GOT3 (cell line): ENCODE measurements around the gene RARA.

Experiments used
- DNase-seq: peaks from one replicate; lab custom pipeline; 2025; ENCODE audit warnings: mixed read lengths; lab: John Stamatoyannopoulos, UW

RARA gene

DNA sequence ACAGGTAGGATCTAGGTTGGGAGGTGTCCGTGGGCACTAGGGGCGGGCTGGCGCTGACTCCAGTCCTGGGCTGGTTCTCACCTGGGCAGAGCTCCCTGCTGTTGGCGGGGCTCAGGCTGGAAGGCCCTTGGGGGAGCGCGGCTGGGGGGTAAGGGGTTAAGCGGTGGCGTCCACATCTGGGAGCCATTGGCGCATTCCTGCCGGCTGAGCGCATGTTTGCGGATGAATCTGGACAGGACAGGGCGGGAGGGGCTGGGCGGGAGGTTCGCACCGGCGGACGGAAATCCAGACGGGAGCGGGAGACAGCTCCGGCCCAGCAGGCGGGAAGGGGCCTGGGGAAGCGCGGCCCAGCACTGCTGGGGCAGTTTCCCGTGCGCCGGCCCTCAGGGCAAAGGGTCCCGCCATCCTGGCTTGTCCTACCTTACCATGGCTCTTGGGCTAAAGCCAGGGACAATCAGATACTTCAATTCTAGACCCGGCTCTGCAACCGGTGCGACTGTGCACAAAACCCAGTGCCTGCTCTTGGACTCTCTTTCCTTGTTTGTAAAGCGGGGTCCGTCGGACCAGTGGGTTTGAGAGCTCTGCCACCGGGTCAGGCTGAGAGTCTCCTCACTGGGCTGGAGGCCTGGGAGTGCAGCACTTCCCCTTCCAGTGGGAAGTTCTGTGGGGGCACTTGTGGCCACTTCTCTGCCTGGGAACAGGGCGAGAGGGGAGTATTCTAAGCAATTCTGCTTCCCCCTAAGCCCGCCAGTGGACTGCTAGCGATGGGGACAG, 7.8 kb downstream of the RARA start:
- DNase-seq = no peak

DNA sequence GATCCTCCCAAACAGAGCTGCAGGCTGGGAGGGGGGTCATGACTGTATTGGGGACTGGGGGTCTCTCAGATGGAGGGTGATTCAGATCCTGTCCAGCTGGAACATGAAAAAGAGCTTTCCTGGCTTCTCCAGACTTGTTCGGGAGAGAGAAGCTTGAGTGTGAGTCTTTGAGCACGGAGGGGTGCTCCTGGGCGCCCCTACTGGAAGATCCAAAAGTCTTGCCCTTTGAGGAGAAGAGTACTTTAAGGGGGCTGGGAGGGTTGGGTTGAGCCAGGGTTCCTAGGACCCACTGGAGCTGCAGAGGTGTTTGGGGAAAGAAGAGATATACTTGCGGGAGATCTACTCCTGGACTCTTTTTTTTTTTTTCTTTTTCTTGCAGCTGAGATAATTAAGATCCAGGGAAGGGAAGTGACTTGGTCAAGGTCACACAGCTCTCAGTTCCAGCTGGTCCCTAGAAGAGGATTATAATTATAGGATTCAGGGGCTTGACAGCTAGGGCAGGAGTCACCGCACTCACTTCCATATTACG, 8.4 kb downstream of the RARA start:
- DNase-seq = no peak

DNA sequence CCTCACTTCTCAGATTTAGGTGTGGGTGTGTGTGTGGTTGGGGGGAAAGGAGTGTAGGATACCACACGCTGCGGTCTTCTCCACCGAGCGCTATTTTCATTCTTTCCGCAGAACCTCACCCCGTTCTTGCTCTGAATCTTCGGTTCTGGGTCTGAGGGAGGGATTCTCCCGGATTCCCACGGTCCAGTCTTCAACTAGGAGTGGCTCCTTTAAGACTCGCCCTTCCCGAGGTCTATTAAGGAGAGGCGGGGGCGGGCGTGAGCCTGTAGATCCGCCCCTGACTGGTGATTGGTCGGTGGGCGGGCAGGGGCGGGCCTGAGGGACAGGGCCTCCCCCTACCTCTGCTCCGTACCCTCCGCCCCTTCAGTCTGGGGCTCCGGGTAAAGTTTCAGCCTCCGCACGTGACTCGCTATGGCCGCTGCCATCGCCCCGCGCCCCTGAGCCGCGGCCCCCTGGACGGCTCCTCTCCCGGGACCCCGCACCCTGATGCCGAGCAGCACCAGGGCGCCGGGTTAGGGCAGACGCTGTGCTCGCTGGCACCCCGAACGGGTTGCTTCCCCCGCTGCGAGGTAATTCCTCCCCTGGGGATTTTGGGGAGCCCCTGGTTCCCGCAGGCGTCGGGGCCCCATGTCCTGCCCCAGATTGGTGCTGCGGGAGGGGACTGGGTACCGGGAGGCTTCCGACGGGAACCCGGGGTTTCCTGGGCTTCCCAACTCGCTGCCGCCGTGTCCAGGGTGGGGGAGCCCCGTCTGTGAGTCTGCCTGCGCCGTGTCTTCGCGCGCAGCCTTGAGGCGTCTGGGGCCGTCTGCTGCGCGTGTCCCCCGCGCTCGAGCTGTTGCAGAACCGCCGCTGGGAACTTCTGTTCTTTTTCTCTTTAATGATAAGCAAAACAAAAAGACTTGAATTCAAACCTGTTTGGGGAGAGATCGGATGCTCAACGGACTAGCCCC, 9.2 kb downstream of the RARA start:
- DNase-seq = peak; percentile 83

DNA sequence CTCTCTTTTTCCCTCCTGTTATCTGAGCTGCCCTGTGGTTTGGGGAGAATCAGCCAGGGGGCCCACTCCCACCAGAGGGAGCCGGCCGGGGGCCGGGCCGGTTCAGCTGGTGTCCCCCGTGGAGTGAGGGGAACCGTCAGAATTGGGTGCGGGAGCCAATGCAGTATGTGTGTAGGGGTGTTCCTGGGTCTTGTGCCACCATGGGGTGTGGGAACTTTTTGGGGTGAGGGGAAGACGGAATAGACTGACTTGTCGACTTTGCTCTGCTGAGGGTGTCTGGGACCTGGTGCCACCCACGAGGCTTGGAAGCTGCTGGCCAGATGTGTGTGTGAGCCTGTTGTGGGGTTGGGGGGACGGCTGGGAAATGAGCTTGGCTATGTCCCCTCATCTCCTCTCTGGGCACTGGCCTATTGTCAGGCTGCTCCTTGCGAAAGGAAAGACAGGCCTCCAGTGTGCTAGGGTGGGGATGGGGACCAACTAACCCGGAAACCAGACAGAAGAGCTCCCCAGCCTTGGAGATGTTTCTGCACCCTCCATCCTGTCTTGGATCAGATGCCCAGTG, 9.9 kb downstream of the RARA start:
- DNase-seq = no peak

DNA sequence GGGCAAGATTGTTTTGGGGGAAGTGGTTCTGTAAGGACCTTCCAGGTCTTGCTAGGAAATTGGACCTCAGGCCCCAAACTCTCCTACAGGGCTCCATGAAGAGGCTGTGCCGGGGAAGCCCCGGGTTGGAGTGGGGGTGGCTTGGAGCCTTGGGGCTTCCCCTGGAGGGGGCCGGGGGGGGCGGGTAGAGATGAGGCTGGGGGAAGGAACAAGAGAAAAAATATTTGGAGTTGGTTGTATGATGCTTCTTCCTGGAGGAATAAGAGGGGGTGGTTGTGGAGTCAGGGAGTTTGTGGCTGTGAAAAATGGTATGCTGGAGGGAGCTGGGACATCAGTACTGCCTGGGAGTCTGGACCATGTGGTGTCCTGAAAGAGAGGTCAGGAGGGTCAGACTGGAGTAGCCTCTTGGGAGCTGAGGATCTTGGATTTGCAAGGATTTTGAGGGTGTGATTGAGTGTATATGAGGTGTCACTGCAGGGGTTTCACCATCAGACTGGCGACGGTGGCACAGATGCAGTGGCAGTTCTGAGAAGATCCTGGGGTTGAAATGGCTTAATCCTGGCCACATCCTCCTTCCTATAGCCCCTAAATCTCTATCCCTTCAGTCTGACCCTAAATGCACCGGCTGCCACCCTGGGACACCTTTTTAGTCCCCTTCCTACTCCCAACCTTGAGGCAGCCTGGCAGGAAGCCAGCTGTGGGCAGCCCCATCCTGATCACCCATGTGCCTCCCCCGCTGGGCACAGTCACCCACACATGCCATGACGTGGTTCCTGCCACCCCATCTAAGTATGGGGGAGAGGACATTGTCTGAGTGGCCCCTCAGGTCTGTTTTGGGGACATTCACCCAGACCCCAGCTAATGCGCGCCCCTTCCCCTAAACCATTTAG, 10.9 kb downstream of the RARA start:
- DNase-seq = no peak

DNA sequence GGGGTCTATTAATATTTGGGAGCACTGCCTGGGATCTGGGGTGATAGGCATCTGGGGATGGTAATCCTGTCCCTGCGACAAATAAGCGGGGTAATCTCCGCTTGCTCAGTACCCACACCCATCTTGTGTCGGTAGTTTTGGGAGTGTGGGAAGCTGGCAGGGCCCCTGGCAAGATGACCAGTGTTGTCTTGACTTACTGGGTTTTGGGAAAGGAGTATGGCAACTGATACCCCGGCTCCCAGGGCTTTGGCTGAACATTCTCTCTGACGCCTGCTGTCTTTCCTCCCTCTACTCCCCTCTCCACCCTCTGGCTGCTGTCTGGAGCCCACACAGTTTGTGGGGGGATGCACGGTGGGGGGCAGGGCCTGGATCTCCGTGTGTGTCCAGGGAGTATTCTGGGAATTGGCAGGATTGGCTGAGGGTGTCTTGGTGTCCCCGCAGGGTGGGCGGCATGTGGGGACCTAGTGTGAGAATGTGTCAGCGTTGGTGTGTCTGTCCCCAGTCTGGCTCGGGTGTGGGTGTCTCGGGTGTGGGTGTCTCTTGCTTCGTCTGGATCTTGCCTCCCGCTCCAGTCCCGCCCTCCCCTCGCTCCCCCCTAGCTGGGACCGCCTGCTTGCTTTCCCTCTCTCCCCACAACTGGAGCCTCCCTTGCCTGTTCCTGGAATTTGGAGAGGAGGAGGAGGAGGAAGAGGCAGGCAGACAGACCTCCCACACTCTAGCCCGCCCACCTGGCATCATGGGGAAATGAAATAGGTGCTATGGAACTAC, 12.0 kb downstream of the RARA start:
- no peak for DNase-seq

DNA sequence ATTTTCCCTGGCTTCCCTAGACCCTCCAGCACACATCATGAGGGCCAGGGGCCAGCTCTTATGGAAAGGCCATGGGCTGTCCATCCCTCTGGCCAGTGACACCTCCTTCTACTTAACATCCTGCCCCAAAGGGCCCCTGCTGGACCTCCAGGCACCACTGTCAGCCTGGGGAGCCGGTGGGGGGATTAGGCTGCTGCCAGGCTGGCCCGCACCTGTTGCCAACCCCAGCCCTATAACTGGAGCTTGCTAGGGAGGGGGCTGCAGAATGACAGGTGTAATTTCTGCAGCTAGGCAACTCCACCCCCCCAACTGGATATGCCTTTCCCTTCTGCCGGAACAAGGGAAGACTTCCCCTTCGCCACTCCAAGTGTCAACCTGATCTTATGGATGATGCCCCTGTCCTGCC, 12.5 kb downstream of the RARA start:
- DNase-seq = no peak

DNA sequence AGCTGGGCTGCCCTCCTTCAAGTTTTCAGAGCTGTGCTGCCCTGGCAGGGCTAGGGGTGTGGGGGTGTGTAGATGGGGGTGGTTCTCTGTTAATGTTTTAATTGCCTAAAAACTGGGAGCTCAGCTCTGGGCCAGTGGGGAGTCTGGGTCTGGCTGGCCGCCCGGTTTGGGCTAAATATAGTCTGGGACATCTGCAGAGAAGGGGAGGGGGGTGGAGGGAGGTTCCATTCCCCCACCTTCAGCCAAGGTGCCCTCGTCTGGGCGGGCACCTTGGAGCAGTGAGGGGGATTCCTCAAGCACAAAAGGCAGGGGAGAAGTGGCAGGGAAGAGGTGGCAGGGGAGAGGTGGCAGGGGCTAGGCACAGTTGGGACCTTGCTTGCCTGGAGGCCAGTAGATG, 13.0 kb downstream of the RARA start:
- DNase-seq = no peak

DNA sequence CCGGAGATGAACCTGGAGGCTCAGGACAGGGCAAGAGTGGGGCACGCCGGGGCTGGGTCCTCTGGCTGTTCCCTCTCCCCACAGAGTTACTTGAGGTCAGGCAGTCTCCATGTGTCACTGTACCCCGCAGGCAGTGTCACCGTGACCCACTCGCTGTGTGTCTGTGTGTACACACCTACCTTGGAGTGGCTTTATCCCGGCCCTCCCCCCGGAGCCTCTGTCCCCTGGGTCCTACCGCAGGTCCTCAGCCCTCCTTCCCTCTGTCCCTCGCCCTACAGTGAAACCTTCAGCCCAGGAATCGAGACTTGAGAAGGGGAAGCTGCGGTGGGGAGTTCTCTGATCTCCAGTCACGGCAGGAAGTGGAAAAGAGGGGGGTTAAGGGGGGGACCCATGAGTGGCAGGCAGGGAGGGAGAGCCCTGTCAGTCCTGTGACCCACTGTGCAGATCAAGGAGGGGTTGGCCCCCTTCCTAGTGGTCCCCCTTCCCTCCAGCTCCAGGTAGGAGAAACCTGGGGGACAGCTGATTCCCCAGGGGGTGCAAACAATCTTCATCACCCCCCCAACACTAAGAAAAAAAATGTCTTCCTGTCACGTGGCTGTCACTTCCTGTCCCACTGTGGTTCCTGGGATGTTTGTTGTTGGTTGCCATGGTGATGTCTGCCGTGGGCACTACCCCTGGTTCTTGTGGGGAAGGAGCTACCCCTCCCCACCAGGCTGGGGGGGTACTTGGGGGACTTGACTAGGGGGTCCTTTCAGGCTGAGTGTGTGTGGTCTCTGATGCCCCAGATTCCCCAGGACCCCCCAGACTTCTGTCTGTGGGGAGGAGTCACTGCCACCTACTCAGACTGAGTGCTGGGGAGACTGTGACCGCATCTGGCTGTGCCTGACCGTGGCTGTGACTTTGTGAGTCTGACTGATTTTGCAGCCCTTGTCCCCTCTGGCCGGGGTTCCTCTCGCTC, 13.7 kb downstream of the RARA start:
- peak; percentile 62 for DNase-seq

DNA sequence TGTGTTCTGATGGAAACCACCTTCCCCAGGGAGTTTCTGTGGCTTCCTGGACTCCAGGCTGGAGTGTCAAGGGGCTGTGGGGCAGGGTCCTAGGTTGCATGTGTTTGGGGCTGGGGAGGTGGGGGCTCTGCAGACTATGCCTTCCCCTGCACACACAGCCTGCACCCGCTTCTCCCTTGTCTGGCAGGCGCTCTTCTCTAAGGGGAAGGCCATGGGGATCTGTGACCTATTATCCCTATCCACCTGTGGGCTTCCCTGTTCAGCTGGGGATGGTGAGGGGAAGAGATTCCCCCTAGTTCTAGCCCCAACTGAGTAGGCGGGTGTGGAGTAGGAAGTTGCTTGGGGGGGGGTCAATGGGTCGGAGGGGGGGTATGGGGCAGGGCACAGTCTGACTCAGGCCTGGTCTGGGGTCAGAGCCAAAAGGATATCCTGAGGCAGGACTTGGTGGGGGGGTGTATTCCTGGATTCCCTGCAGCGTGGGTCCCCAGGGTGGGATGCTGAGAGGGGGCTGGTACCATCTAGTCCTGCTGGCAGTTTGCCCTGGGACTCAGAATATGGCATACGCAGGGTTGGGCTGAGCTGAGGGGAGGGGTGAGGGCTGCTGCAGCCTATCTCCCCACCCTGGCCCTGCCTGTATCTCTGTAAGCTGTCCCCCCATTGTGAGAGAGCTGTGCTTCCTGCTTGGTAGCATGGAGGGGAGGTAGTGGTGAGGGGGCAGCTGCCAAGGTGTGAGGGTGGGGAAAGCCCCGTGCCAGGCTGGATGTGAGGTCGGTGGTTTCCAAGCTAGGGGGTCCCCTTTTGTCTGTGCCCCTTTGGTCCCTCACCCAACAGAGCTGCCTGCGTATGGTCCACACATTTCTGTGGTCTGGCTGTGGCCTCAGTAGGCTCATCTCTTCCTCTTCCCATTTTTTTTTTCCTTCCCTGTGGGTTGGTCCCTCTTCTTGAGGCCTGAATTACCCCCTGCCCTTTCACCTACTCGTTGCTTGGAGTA, 14.7 kb downstream of the RARA start:
- no peak for DNase-seq

DNA sequence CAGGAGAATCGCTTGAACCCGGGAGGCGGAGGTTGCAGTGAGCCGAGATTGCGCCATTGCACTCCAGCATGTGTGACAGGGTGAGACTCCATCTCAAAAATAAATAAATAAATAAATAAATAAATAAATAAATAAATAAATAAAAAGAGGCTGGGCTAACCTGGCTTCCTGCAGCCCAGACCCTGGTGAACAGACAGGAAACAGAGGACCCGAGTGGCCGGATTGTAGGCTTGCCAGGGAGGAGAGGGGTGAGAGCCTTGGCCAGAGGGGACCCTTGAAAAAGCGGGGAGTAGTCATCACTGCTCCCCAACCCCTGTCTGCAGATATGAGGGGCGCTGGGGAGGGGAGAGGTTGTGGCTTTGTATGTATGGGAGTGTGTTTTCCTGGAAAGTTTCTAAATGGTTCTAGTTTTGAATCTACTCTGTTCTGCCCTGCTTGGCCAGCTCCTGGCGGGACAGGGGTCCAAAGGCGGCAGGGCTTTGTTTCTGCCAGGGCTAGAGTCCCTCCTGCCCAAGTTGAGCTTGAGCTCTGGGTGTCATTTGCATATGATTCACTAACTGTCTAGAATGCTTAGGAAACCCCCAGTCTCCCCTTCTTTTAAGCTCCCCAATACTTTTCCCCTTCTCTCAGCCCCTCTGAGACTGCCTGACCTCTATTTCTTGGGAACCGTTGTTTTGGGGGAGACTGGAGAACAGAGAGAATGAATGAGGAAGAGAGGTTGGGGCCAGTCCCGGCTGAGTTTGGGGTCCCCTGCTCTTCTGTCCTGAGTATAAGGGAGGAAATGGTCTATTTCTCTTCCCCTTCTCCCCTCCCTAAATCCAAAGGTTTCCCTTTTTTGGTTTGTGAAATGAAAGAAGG, 16.4 kb downstream of the RARA start:
- DNase-seq = no peak

DNA sequence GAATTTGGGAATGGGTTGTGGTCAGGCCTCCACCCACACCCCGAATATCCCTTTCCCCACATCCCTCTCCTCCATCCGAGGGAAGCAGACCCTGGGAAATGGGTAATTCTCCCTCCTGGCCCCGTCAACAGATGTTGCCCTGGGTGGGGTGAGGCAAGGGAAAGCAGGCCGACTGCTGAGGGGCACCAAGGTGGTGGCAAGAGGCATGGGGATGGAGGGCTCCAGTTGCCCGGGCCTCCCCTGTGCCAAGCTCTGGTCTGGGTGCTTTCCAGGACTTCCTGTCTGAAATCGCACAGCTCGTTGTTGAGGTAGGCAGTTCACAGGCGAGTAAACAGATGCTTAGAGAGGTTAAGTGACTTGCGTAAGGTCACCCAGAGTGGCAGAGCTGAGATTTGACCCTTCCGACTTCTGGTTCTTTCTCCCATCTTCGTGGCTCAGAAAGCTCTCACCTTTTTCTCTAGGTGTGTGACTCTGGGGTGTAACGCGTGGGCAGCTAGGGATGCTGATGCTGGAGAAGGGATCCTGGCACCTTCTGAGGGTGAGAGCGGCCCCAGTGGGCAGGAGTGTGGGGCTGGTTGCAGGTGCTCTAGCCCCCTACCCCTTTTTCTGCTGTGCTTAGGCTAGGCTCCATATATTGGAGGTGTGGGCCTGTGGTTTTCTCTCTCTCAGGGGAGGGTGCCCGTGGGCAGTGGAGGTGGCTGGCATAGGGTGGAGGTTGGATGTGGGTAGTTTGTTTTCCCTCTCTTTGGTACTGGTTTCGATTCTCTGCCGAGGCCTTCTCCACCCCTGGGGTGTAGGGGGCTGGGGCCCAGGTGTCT, 17.2 kb downstream of the RARA start:
- no peak for DNase-seq

DNA sequence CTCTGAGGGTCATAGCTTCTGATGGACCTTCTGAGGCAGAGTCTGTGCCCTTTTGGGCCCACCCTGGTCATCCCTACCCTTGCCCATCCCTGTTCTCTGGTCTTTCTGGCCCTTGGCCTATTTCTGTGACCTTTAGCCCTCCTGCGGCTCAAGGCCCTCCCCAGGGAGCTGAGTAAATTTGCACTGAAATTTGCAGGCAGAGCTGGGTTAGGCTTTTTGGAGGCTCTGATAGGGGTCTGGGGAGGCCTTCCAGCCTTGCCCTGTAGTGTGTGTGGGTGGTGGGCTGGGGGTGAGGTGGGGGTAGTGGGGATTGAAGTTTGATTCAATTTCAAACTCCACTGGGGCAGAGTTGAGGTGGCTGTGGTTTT, 17.8 kb downstream of the RARA start:
- DNase-seq = no peak

DNA sequence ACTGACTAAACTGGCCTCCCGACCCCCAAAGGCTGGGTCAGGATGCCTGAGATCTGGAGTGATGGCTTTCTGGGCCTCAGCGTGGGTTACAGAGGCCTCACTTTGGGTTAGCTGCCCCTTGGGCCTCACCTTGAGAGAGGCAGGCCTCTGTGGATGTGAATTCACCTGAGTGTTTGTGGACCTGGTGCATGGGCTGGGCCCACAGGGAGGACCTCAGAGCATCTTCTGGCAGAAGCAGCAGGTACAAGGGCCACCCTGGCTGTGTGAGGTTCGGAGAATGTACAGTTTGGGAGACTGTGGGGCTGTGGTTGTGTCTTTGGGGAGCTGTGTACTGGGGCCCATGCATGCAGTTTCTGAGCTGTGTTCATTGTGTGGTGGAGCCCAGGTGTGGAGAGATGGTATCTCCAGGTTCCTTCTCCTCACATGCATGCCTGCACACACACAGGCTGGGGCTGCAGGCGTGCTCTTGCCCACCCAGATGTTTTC, 18.3 kb downstream of the RARA start:
- DNase-seq = no peak

DNA sequence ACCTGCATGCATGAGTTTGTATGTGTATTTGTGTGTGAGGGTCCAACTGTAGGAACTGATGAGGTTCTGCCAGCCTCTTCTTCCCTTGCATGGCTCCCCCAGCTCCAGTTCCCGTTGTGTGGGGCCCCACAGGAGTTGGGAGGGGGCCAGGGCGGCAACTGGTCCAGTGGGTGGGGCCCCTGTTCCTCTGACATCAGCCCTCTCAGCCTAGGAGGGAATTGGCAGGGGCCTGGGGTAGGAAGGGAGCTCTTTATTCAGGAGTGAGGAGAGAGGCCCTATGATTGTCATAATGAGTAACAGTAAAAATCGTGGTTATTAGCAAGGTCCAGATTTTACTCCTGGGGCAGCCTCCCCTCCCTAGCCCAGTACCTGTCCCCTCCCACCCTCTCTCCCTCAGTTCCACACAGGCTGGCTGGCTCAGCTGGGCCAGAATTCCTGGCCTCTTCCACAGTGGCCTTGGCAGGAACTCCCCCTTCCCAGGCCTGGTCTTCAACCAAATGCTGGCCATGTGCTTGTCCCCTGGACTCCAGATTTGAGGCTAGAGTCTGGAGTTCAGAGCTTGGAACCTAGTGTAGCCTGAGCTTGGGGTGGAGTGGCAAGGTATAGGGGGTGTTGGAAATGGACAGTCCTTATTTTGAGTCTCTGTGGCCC, 18.9 kb downstream of the RARA start:
- DNase-seq = no peak

DNA sequence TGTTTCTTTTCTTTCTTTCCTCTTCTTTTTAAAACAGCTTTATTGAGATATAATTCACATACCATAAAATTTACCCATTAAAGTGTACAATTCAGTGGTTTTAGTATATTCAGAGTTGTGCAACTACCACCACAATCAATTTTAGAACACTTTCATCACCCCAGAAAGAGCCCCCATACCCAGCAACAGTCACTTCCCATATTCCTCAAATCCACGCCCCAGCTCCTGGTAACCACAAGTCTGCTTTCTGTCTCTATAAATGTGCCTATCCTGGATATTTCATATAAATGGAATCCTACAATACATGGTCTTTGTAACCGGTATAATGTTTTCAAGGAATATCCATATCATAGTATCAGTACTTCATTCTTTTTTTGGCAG, 19.4 kb downstream of the RARA start:
- DNase-seq = no peak
